NB4 (cell line): ENCODE data around the gene ACE.

Experiments used
- CTCF ChIP-seq: IDR thresholded peaks from one replicate; pipeline ENCODE4 v1.5.1; 2012; ENCODE audit warnings: low read depth, low read length
- MYC ChIP-seq: IDR thresholded peaks from 2 replicates; pipeline ENCODE4 v1.6.1; 2011; ENCODE audit warnings: low read depth, low read length
- POLR2A ChIP-seq: IDR thresholded peaks from 2 replicates; pipeline ENCODE4 v1.6.1; 2011; ENCODE audit warnings: mild to moderate bottlenecking; ENCODE audit not compliant: insufficient read length; ENCODE audit errors: extremely low read depth

- no peak for TF ChIP-seq CTCF
- TF ChIP-seq POLR2A = no peak
- no peak for TF ChIP-seq MYC
These were observed 34.5 kb downstream of the ACE start for GRCh38 chr17:63511331-63511730.
